ENCODE data around the gene TGFA.

TGFA gene

DNA sequence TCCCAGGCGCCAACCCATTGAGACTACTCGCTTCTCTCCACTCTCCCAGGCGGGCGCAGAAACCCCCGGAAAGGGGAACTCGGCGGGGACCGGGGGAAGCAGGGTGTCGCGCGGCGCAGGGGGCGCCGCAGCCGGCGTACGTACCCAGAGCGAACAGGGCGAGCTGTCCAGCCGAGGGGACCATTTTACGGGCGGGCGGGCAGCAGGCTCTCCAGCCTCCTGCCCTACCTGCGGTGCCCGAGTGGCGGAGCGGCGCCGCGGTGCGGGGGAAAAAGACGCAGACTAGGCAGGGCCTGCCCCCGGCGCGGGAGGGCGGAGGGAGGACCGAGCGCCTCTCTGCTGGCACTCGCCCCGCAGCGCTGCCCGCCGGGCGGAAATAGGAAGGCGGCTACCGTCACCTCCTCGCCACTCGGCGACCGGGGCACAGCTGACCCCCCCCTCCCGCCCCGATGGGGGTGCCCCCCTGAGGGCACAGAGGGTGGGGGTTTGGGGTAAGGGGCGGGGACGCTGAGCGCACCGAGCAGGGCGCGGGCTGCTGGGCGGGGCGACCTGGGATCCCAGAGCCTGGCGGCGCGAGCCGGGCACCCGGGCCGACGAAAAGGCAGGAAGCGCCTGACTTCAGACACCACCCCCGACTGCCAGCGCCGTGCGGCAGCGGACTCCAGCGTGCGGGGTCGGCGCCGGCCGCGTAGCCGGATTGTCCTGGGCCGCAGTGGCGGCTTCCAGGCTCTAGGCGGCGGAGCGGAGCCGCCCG lies at the start of gene TGFA:
TSS of gene TGFA (minus strand) at position 243 of the 754 bp plus-strand sequence. CDS start at position 184, 59 bp downstream.
- DNase-seq: peak; percentile 54

DNA sequence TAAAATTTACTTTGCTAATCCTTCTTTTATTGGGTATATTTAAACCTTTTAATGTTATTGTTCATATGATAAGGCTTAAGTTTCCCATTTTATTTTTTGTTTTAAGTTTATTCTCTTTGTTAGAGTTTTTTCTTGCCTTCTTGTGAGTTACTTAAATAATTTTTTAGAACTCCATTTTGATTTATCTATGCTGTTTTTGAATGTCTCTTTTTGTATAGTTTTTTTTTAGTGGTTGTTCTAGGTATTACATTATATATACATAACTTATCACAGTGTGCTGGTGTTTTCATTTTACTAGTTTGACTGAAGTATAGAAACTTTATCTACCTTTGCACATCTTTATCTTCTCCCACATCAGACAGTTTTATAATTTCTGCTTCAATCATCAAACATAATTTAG lies 49.4 kb upstream of the TGFA start:
- no peak for DNase-seq

DNA sequence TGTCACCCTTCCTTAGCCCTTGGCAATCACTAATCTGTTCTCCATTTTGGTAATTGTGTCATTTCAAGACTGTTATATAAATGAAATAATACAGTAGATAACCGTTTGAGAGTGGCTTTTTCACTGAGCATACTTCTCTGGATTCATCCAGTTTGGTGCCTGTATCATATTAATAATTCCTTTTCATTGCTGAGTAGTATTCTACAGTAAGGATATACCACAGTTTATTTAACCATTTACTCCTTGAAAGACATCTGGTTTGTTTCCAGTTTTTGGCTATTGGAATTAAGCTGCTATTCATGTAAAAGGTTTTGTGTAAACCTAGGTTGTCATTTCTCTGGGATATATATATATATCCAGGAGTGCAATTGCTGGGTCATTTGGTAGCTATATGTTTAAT lies 44.6 kb upstream of the TGFA start:
- no peak for DNase-seq

DNA sequence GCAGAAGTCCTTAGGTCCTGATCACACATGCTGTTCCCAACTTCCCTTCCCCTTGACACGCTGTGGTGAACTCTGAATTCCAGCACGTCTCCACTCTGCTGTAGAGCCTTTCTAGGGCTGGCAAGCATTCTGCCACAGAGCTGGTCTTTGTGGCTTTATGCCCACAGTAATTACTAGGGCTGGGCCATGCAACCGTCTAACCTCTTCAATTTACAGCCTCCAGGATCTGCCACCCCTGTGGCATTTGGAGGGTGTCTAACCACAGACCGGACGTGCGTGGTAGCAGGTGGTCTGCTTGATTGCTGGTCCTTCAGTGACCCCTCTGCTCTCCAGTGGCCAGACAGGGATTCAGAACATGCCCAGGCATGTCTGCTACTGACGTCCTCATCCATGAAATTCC lies 43.1 kb upstream of the TGFA start:
- no peak for DNase-seq

DNA sequence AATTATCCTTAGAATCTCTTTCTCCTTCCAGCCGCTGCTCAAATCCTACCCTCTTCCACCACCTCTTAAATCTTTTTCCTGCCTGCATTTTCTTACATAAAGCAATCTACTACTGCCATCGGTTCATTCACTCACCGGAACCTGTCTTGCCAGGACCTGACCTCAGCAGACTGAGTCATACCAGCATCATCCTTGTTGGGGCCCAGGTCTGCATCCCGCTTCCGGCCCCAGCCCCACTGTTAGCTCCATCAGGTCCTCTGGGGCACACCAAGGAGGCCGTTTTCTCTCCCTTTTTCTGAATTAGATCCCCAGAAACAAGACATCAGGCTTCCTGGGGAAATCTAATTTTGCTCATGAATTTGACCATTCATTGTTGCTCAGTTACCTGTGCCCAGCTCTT lies 42.7 kb upstream of the TGFA start:
- no peak for DNase-seq

DNA sequence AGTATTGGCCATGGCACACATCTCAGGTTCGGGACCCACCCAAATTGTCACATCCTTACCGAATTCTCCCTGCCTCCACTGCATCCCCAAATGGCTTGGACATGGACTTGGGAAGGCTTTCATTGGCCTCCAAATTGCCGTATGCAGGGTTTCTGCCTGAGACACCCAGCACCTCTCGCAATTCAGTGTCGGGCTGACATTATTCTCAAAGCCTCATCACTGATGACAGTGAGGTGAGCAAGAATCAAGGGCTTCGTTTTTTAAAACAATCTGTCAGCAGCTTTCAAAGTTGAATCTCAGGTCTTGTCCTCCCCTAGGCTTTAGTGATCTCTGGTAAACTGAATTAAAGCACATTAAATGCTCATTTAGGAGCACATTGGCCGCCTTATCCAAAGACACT lies 29.5 kb upstream of the TGFA start:
- no peak for DNase-seq

DNA sequence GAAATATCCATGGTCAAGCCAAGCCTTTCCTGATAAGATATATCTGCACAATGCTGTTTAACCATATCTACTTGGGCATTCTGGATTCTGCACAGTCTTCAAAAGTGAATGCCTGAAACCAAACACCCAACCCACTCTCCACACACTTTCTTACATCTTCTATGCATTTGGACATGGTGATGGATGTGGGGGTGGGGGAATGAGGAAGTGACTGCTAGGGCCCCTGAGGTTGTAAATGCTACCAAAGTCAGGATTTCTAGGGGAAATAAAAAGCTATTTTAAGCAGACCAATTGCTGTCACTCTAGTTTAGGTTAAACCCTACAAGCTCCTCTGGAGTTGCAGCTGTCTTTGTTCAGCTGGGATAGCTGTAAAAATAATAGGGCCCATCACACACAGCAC lies 26.7 kb upstream of the TGFA start:
- no peak for DNase-seq

DNA sequence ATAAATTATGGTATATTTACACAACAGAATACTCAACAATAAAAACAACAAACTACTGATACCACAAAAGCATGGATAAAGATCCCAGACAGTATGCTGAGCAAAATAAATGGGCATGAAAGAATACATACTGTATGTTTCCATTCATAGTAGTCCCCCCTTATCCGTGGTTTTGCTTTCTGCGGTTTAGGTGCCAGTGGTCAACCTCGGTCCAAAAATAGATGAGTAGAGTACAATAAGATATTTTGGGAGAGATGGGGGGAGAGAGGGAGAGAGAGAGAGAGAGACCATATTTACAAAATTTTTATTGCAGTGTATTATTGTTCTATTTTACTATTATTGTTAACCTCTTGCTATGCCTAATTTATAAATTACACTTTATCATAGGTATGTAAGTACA lies 21.0 kb upstream of the TGFA start:
- DNase-seq: no peak

DNA sequence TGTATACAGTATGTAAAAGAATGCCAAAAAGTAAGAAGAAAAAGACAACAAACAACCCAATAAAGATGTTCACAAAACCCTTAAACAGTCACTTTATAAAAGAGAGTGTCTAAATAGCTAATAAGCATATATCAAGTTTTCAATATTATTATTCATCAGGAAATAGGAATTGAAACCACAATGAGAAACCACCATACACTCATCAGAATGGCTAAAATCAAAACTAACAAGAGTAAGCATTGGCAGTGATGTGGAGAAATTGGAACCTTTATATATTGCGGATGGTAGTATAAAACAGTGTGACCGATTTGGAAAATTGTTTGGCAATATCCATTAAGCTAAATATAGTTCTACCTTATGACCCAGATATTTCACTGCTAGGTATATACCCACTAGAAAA lies 20.5 kb upstream of the TGFA start:
- no peak for DNase-seq

DNA sequence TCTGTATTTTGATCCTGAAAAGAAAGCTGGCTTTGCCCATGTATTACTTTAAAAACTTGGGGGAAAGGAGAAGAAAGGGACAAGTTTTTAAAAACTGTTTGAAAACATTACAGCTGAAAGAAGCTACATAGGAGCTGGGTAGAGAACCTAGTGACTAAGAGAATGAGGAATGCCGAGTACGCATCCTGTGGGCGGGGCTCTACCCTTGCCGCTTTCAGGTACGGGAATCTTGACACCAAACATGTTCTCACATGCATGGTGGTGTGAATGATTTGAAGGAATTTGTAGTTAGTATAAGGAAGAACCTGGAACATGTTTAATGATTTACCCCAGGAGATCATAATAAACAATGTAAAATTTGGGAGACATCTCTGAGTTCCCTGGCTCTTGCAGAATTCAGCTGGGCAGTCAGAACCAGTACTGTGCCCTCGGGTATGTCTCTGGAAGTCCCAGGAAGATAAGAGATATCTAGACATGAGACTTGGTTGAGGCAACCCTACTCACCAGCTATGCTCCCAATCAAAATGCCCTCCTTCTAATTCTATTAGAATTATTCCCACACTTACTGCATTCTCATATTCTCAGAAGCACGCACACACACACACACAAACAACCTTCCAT lies 16.5 kb upstream of the TGFA start:
- DNase-seq: no peak

DNA sequence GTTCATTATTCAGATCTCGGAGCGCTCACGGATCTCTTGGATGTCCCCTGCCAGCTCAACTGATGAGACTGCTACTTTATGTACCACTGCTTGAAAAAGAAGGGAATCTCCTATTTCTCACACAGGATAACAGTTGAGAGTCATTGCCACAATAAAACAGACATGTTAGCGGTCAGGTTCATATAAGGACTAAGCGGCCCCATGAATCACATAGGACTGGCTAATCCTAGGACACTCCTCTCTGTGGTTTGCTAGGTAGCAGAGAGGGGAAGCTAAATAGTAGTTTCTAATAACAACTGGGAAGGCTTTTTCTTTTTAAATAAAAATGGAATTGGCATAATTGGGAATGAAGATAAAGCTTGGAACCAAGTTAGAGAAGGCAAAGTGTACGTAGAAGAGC lies 15.9 kb upstream of the TGFA start:
- DNase-seq: no peak

DNA sequence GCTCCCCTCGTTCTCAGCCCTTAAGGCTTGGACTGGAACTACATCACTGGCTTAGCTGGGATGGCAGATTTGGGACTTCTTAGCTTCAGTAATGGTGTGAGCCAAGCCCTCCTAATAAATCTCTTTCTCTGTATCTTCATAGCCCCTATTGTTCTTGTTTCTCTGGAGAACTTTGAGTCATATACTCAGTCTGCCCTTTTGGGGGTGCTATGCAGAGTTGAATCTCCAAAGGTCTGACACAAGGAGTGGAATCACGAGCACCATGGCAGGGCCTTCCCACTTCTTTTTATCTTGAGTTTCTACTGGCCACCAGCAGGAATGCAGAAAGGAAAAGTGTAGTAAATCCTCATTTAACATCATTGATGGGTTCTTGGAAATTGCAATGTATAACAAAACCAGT lies 13.3 kb upstream of the TGFA start:
- no peak for DNase-seq

DNA sequence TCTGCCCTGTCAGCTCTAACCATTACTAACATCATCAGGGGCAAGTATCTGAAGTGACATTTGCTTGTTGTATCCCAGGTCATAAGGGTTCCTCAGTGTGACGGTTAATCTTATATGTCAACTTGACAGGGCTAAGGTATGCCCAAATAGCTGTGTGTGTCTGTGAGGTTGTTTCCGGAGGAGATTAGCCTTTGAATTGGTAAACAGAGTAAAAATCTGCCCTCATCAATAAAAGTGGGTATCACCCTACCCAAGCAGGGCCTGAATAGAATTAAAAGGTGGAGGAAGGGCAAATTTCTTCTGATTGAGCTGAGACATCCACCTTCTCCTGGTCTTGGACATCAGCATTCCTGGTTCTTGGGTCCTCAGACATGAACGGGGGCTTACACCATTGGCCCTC lies 12.8 kb upstream of the TGFA start:
- DNase-seq: no peak

DNA sequence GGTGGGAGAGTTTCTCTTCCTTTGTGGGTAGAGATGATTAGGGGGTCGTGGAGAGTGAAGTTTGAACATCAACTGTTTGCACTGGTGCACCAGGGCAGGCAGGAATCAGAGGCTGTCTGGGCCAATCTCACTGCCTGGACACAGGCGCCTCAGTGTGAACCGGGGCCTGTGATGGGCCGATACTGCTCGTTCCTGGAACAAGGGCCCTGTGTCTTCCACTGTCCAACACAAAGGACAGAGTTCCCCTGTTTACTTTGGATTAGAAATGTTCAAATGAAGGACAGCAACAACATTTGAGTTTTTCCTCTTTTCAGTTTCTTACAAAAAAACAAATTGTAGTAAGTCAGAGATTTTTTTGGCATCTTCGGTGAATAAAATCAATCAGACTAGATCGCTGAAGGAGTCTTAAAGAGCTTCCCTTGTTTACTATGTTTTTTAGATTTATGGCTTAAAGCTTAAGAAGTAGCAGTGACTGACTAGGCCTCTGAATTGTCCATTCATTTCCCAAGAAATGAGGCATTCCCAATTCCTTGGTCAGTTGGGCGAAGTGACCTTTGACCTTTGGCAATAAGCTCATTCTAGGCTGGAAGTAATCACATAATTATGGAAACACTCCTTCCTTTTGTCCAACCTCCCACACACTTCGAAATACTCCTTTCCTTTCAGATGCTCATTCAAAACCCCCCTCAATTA lies 11.6 kb upstream of the TGFA start:
- no peak for DNase-seq

DNA sequence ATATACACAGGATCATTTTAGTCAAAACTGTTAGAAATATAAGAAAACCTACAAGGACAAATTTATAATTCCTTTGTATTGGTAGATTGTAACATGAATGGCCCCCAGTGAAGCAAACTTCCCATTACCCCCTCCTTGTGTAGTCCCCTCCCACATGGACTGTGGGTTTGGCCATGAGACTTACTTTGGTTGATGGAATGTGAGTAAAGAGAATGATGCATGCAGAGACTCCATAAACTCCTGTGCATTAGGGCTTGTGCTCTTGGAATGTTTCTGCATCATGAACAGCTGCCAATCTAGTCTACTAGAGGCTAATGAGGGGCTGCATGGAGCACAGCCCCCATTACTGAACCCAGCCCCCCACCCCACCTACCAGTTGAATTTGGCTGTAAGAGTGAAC lies 8.3 kb upstream of the TGFA start:
- no peak for DNase-seq

DNA sequence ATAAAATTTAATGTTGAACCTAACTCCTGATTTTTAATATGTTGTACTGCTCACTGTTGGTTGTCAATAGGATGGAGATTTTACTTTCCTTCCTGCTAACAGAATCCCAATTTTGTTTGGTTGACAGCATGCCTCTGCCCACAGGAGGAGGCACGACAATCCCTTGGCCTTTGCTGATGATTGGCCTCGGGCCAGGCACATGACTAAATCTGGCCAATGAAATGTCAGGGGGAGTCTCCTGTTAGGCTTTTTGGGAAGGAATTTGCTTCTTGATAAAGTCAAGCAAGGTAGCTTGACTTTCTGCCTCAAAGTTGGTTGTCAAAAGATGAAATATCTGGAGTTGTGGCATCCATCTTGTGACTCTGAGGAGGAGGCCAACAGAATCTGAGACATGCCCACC lies 6.8 kb upstream of the TGFA start:
- DNase-seq: no peak

DNA sequence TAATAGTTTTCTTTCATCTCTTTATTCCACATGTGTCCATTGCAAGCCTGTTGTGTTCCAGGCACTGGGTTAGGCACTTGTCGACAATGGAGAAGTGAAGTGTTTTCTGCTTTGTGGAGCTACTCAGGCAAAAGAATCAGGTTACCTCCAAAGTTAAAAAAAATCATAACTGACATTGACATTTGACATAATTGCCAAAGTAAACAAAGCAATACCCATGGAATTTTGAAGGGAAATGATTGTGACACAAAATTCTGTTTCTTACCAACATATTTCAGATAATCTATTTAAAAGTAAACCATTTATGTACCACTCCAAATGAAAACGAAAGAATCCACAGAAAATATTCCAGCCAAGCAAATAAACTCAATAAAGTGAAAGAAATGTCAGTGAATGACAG lies 6.4 kb upstream of the TGFA start:
- no peak for DNase-seq

DNA sequence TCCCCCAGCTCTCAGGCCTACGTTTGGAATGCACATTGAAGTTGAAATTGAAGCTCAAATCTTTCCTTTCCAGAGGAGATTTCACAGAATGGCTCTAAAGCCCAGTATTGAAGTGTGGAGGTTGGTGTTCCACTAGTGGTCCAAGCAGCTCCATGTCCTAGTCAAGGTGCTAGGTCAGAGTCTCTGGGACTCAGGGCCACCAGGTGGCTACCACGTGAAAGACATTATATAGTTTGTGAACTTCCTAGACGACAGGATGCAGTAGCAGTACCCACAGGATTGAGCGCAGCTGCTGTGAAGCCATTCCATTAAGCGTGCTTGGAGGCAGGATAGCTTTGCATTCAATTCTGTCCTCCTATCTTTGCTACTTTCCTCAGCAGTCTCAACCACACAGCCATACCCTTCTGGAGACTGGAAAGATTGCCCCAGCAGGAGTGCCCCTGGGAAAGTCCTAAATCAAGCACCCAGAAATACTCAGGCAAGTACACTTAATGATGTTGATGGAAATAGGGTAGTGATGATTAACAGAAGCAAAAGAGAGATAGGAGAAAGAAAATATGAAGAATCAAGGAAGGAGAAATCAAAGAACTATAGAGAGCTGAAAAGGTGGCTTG lies 4.7 kb upstream of the TGFA start:
- no peak for DNase-seq

DNA sequence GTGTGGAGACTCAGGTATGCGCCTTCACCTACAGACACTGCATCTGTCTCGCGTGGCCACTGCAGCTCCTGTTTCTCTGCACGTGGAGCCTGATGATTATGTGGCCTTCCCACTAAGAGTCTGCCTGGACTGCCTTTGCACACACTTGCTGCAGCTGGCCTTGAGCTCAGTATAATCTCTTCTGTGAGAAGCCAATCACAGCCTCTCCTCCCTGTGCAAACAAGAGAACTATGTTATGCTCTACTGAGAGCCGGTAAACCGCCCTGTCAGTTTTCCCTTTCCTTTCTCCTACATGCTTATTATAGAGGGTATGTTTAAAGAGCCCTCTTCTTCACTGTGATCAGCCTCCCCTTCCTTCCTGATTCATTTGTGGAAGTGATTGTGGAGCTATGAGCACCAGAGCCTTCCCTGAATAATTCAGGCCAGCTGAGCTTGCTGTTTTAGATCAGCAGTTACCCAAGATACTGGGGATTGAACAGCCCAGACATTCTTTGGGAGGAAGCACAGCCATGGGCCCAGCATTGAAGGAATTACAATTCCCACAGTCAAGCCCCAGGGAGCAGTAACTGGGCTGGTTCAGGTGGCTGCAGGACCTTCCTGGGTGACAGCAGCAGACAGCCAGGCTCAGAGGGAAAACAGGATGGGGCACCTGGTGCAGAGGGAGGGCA lies 3.7 kb upstream of the TGFA start:
- DNase-seq: peak; percentile 40

DNA sequence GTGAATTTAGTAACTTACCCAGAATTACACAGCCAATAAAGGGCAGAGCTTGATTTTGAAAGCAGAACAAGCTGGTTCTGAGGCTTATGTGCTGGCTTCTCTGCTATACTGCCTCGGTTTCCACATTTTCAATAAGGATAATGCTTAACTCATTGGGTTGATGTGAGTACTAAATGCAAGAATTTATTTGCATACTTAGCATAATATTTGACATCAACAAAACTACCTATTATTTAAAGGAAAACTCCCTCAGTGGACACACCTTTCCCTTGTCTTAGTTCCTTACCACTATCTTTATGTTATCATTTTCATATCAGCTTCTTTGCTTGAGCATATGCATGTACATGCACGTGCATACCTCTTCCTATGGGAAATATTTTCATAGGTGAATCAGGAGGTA lies 3.0 kb upstream of the TGFA start:
- DNase-seq: no peak

DNA sequence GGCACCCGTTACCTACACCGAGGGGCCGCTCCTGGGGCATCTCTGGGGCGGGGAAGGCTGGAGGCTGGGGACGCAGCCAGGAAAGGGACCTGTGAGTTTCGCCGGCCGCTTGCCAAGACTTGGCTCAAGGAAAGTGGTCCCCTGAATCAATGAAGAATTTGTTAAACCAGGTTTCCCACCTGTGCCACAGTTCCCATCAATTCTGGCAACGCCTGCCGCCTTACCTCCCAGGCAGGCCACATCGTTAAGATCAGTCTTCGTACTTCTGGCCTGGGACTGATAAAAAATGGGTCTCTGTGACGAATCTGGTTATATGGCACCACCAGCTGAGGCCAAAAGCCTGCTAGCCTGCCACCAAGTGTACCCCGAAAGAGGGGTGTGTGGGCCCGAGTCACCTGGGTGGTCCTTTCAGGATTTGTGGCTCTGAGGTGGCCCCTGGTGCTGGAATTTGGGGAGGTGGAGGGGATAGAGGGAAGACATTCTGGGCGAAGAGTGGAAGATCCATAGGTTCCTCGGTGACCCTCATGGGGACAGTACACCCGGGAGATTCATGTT lies 789 bp upstream of the TGFA start:
- DNase-seq: no peak

DNA sequence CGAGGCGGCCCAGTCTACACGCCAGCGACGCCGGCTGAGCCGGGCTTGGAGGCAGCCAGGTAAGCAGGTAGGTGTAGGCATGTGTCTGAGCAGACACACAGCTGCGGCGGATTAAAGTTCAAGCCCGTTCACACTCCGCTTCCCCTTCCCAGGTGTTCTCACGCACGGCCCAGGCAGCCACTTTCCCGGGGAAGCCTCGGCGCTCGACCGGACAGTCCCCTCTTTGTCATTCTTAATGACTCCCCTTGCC lies 367 bp downstream of the TGFA start:
- no peak for DNase-seq
